Vagina (tissue), 2 donors: ENCODE data around the gene CER1.

Experiments used
- POLR2A ChIP-seq, 2 donors: fragments of 450-650 bp; IDR thresholded peaks; one replicate each; pipeline ENCODE4 v1.6.1; 2017; ENCODE audit warnings: antibody characterized with exemption in 2 of 2, mild to moderate bottlenecking in 2 of 2, moderate library complexity in 2 of 2
- TF ChIP-seq, protein P1 (sequence below), 3 experiments: fragments of 450-650 bp in 2 of 3; fragments of 200-600 bp in 1 of 3; sonication (generic) in 1 of 3; IDR thresholded peaks; one replicate each; pipeline ENCODE4 v1.5.1; 2017 to 2019; ENCODE audit warnings: antibody characterized with exemption in 3 of 3, mild to moderate bottlenecking in 2 of 3, moderate library complexity in 2 of 3

DNA sequence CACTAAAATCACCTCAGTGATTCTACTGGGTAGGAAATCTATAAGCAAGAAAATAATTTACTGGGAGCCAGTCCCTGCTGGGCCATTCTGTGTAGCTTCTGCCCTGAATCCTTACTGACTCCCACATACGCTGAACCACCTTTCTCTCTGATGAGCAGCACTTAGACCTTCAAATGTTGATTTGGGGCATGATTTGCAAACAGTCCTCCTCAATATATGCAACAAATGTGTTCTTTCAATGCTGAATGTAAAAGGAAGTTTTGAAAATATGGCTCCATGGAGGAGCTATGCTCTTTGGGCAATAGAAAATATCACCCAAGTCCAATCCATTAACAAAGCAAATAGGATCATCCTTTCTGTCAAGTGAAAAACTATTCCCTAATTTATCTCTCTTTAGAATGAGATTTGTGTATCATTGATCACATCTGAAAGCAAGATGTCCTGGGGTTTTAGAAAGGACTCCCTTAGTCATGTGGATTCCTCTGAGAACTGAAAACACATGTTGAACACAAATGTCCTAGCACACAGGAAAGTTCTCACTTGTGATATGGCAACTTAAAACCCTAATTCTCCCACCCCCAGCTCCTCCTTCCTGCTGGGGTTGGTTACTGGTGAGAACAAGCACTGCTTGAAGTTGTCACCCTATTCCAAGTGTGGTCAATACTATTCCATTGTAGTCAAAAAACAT, 8.9 kb upstream of the CER1 start:
- no peak for TF ChIP-seq POLR2A (IDR thresholded peaks at IDR 0.05)
- TF ChIP-seq, protein P1, sequence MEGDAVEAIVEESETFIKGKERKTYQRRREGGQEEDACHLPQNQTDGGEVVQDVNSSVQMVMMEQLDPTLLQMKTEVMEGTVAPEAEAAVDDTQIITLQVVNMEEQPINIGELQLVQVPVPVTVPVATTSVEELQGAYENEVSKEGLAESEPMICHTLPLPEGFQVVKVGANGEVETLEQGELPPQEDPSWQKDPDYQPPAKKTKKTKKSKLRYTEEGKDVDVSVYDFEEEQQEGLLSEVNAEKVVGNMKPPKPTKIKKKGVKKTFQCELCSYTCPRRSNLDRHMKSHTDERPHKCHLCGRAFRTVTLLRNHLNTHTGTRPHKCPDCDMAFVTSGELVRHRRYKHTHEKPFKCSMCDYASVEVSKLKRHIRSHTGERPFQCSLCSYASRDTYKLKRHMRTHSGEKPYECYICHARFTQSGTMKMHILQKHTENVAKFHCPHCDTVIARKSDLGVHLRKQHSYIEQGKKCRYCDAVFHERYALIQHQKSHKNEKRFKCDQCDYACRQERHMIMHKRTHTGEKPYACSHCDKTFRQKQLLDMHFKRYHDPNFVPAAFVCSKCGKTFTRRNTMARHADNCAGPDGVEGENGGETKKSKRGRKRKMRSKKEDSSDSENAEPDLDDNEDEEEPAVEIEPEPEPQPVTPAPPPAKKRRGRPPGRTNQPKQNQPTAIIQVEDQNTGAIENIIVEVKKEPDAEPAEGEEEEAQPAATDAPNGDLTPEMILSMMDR (IDR thresholded peaks at IDR 0.05): no peak
